ENCODE data around the gene OSBPL1A. TPM values are rescaled to one million over a fixed set of nuclear protein-coding genes. Genes with fewer than 3 reads are reported as not detected.

OSBPL1A gene
- total RNA-seq, 4 donors from 2014 or later: 52.9 to 67.6 (median 59.0) TPM

GRCh38 chr18:24397131-24397693 is 412 bp downstream of the OSBPL1A start:
- no peak for TF ChIP-seq CTCF (IDR thresholded peaks at IDR 0.05)
- TF ChIP-seq POLR2A (IDR thresholded peaks at IDR 0.05): no peak
- H3K27ac ChIP-seq: peak overlapping the region; percentile 74 to 87 (median 76)
- H3K9me3 ChIP-seq: no peaks in the 10 kb centered on the region
- no peaks in the 10 kb centered on the region for H3K36me3 ChIP-seq
- H3K4me3 ChIP-seq: peak overlapping the region; percentile 63 to 82 (median 71)
- H3K27me3 ChIP-seq: no peaks in the 10 kb centered on the region
- peaks cover 0 to 9% (median 4%) of the 10 kb centered on the region in 4 donors for H3K4me1 ChIP-seq
- DNase-seq: peak in 2 of 3 donors; percentile 58 to 84

DNA sequence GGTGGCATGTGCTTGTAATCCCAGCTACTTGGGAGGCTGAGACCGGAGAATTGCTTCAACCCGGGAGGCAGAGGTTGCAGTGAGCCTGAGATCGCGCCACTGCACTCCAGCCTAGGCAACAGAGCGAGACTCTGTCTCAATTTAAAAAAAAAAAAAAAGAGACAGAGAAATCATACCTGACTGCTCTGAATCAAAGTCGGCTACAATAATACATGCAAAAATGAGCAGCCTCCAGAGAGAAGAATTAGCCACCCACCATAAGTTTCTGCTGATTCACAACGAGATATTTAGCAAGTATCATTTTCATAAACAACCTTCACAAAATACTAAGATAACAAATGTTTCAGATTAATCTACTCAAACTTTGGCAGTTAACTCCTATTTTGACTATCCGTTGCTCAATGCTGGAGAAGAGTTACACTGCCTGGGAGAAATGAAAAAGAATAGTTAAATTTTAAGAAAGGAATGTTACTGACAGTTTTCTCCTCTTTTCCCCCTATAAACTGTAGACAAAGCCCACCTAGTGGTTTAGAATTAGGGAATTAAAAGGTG is 1.5 kb downstream of the OSBPL1A start:
- Histone ChIP-seq H3K4me3 (no peak overlapping the region), H3K27me3 (no peaks in the 10 kb centered on the region), H3K27ac (no peak overlapping the region), H3K36me3 (no peaks in the 10 kb centered on the region), H3K4me1 (peaks cover 0 to 9% (median 4%) of the 10 kb centered on the region in 4 donors), H3K9me3 (no peaks in the 10 kb centered on the region)
- no peak for TF ChIP-seq CTCF (IDR thresholded peaks at IDR 0.05)
- TF ChIP-seq POLR2A (IDR thresholded peaks at IDR 0.05): no peak
- DNase-seq: no peak

DNA sequence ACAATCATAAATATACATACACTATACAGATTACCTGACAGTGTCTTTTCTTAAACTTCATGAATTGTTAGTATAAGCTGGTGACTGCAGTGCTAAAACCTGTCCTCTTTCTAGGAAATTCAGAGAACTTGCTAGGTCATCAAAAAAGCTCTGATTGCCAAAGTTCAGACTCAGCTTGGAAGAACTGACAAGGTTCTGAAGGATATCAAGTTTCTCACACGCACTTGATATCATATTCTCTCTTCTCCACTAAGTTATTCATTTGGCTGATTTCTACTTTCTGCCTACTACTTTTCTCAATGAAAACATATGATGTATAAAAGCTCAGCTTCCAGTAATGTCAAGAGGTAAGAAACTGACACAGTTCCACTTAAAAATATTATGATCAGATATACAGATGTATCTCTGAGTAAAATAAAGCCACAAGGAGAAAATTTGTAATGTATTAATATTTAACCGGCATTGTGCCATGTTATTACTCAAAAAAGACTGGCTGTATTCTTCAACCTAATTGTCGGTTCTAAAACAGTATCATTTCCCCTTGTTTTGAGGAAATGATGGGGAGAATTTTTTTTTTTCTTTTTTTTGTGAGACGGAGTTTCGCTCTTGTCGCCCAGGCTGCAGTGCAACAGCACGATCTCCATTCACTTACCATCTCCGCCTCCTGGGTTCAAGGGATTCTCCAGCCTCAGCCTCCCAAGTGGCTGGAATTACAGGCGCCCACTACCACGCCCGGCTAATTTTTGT is 2.4 kb downstream of the OSBPL1A start:
- DNase-seq: no peak
- H3K4me1 ChIP-seq: peaks cover 0 to 9% (median 4%) of the 10 kb centered on the region in 4 donors
- H3K4me3 ChIP-seq: no peak overlapping the region
- no peaks in the 10 kb centered on the region for H3K9me3 ChIP-seq
- no peaks in the 10 kb centered on the region for H3K36me3 ChIP-seq
- TF ChIP-seq CTCF (IDR thresholded peaks at IDR 0.05) (no peak), POLR2A (IDR thresholded peaks at IDR 0.05) (no peak)
- H3K27ac ChIP-seq: no peak overlapping the region
- H3K27me3 ChIP-seq: no peaks in the 10 kb centered on the region

DNA sequence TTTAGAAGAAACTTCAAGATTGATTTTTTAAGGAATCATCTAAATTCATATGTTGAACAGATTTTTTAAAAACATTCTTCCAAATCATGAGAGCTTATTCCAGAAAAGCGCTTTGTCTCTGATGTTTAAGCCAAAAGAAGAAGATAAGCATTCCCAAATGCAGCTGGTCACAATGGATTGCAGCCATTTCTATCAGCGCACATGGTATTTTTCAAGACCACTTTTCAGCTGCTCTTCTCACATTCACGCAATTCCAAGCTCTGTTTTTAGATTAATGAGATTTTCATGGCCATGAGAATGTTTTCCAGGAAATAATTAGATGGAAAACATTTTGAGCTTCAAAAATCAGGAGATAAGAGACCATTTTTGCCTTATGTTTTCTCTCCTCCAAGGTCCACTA is 8.7 kb downstream of the OSBPL1A start:
- Histone ChIP-seq H3K4me1 (no peaks in the 10 kb centered on the region), H3K27ac (no peak overlapping the region), H3K4me3 (no peak overlapping the region), H3K27me3 (no peaks in the 10 kb centered on the region), H3K9me3 (no peaks in the 10 kb centered on the region), H3K36me3 (no peaks in the 10 kb centered on the region)
- DNase-seq: no peak
- TF ChIP-seq CTCF (IDR thresholded peaks at IDR 0.05) (no peak), POLR2A (IDR thresholded peaks at IDR 0.05) (no peak)

DNA sequence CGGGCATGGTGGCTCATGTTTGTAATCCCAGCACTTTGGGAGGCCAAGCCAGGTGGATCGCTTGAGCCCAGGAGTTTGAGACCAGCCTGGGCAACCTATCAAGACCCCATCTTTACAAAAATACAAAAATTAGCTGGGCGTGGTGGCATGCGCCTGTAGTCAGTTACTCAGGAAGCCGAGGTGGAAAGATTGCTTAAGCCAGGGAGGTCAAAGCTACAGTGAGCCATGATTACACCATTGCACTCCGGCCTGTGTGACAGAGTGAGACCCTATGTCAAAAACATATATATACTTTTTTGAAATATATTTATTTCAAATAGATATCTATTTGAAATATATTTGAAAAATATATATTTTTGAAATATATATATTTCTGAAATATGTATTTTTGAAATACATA is 10.9 kb downstream of the OSBPL1A start:
- Histone ChIP-seq H3K27ac (no peak overlapping the region), H3K27me3 (no peaks in the 10 kb centered on the region), H3K4me1 (no peaks in the 10 kb centered on the region), H3K4me3 (no peak overlapping the region), H3K36me3 (no peaks in the 10 kb centered on the region), H3K9me3 (no peaks in the 10 kb centered on the region)
- DNase-seq: no peak
- TF ChIP-seq CTCF (IDR thresholded peaks at IDR 0.05): no peak
- no peak for TF ChIP-seq POLR2A (IDR thresholded peaks at IDR 0.05)

All from Peyer's patch (tissue), 4 donors.